Large intestine (tissue), 3 donors: ENCODE results near the gene PRCC. TPM values are rescaled to one million over a fixed set of nuclear protein-coding genes. Genes with fewer than 3 reads are reported as not detected.
A peak's percentile ranks its signal among the peaks of the same experiment; 100 is the strongest.

ENCODE experiments used
- DNase-seq, 2 donors: peaks; one replicate each; pipeline versions ENCODE4 v3.0.0 to v3.0.0-alpha.2; 2013
- H3K27ac ChIP-seq: one replicate; pipeline ENCODE4 v1.5.1; 2013; ENCODE audit warnings: low read length
- H3K27me3 ChIP-seq: 2 replicates; pipeline ENCODE4 v1.6.1; 2013; ENCODE audit warnings: low read length; ENCODE audit not compliant: control insufficient read depth, insufficient read depth
- H3K36me3 ChIP-seq: 2 replicates; pipeline ENCODE4 v1.6.1; 2013; ENCODE audit warnings: low read length; ENCODE audit not compliant: control insufficient read depth, insufficient read depth
- H3K4me1 ChIP-seq: one replicate; pipeline ENCODE4 v1.6.1; 2013; ENCODE audit warnings: low read length; ENCODE audit not compliant: control insufficient read depth, insufficient read depth
- H3K4me3 ChIP-seq: one replicate; pipeline ENCODE4 v1.5.1; 2013; ENCODE audit warnings: low read length
- H3K9me3 ChIP-seq: one replicate; pipeline ENCODE4 v1.6.1; 2013; ENCODE audit warnings: mild to moderate bottlenecking, low read depth, low read length, moderate library complexity; ENCODE audit not compliant: control insufficient read depth
- WGBS: methylation state at CpG from one replicate; pipeline ENCODE4 v1.1.5; 2013; ENCODE audit warnings: low lambda C conversion rate; ENCODE audit not compliant: insufficient coverage; 5-methylcytosine and 5-hydroxymethylcytosine counted together
- polyA plus RNA-seq: library from polyadenylated mRNA; unstranded; fragments of 120-200 nt; gene quantifications from one replicate; pipeline ENCODE4 v1.2.1, GENCODE V29; 2013

The PRCC gene
- polyA plus RNA-seq, 1 donor = 61.3 TPM

DNA sequence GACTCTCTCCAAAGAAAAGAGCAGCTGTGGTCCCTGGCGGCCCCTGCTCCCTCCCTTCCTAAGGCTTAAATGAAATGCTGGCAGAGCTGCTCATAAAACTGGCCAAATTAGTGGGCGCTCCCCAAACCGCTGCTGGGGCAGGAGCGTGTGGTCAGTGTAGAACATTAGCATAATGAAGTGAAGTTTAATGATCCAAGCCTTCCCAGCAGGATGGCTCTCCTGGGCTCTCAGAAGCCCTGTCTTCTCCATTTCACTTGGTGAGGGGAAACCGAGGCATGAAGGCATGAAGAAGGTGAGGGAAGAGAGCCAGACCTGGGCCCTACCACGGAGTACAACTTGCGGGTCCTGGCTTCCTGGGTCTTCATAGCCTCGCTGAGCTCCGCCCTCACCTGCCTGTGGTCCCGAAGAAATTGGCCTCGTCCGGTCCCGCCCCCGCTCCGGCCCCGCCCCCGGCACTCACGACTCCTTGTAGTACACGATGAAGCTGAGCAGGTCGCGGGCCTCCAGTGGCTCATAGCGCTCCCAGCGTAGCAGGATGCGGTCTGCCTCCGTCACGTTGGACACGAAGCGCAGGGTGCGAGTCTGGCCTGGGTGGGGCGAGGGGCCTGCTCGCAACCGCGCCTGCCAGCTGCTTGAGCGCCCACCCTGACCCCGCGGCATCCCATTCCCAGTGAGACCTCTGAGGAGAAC, 81.3 kb downstream of the PRCC start:
- Histone ChIP-seq H3K9me3 (peaks cover 5% of the 10 kb centered on the region), H3K27ac (no peak overlapping the region), H3K27me3 (peaks cover 76% of the 10 kb centered on the region), H3K36me3 (no peaks in the 10 kb centered on the region), H3K4me1 (no peaks in the 10 kb centered on the region), H3K4me3 (no peak overlapping the region)
- peak in 1 of 2 donors; percentile 38 for DNase-seq
- no CpG with 5 or more reads among the region's 36 CpGs for WGBS

GRCh38 chr1:156849151-156849496, 81.8 kb downstream of the PRCC start:
- Histone ChIP-seq H3K36me3 (no peaks in the 10 kb centered on the region), H3K27me3 (peaks cover 76% of the 10 kb centered on the region)
- no CpG with 5 or more reads among the region's 23 CpGs for WGBS

More at GRCh38 chr1:156849151-156849496, 81.8 kb downstream of the PRCC start:
- Histone ChIP-seq H3K4me1 (no peaks in the 10 kb centered on the region), H3K4me3 (no peak overlapping the region), H3K9me3 (peaks cover 5% of the 10 kb centered on the region), H3K27ac (no peak overlapping the region)
- DNase-seq = no peak

Other genes with a start within 250 kb of the PRCC start
- 13.9 TPM for gene IQGAP3, start 195.0 kb upstream of the PRCC start, polyA plus RNA-seq
- gene TTC24, start 187.8 kb upstream of the PRCC start, polyA plus RNA-seq = 0.15 TPM
- 66.9 TPM for gene NAXE, start 175.8 kb upstream of the PRCC start, polyA plus RNA-seq
- gene GPATCH4, start 166.1 kb upstream of the PRCC start, polyA plus RNA-seq = 25.9 TPM
- gene HAPLN2, start 148.1 kb upstream of the PRCC start, polyA plus RNA-seq = 0.16 TPM
- gene BCAN, start 125.4 kb upstream of the PRCC start, polyA plus RNA-seq = 12.1 TPM
- 26.5 TPM for gene NES, start 90.1 kb upstream of the PRCC start, polyA plus RNA-seq
- gene CRABP2, start 62.0 kb upstream of the PRCC start, polyA plus RNA-seq = 16.7 TPM
- gene METTL25B, start 39.1 kb upstream of the PRCC start, polyA plus RNA-seq = 59.3 TPM
- 36.6 TPM for gene ISG20L2, start 38.8 kb upstream of the PRCC start, polyA plus RNA-seq
- 58.1 TPM for gene MRPL24, start 26.4 kb upstream of the PRCC start, polyA plus RNA-seq
- 244 TPM for gene HDGF, start 15.9 kb upstream of the PRCC start, polyA plus RNA-seq
- gene SH2D2A, start 49.3 kb downstream of the PRCC start, polyA plus RNA-seq = 5.3 TPM
- 0.09 TPM for gene INSRR, start 91.6 kb downstream of the PRCC start, polyA plus RNA-seq
- gene NTRK1, start 93.3 kb downstream of the PRCC start, polyA plus RNA-seq = 0.15 TPM
- gene PEAR1, start 126.2 kb downstream of the PRCC start, polyA plus RNA-seq = 5.9 TPM
- 0.28 TPM for gene LRRC71, start 153.1 kb downstream of the PRCC start, polyA plus RNA-seq